AG04450 (cell line): ENCODE results near the gene MROH7. TPM values are rescaled to one million over a fixed set of nuclear protein-coding genes. Genes with fewer than 3 reads are reported as not detected.

Experiments used
- CTCF ChIA-PET: fragments of 300-600, 350-600 bp; formaldehyde crosslinking; extraction: SDS; loops from one replicate; lab custom pipeline; 2022; ENCODE audit warnings: antibody characterized with exemption, inconsistent platforms; lab: Charles Lee
- POLR2A ChIA-PET: fragments of 350-600 bp; formaldehyde crosslinking; extraction: SDS; loops from one replicate; lab custom pipeline; 2021; ENCODE audit warnings: antibody characterized with exemption, inconsistent platforms; lab: Yijun Ruan, JAX
- DNase-seq: peaks from one replicate; pipeline ENCODE4 v3.0.0-alpha.2; 2011; ENCODE audit warnings: low read depth, low spot score
- H3K27ac ChIP-seq: one replicate; pipeline ENCODE4 v1.5.1; 2012; ENCODE audit warnings: low read depth, low read length, control low read depth
- H3K27me3 ChIP-seq: one replicate; pipeline ENCODE4 v1.6.0; 2012; ENCODE audit warnings: low read length; ENCODE audit not compliant: control insufficient read depth, insufficient read depth
- H3K4me3 ChIP-seq: 2 replicates; pipeline ENCODE4 v1.5.1; 2011; ENCODE audit warnings: mild to moderate bottlenecking, low read depth, low read length, control low read depth
- H3K9me3 ChIP-seq: 2 replicates; pipeline ENCODE4 v1.5.1; 2012; ENCODE audit warnings: low read length; ENCODE audit not compliant: control insufficient read depth, insufficient read depth
- CTCF ChIP-seq: IDR thresholded peaks from 2 replicates; pipeline ENCODE4 v1.5.1; 2011; ENCODE audit warnings: low read depth, low read length, control low read depth, inconsistent platforms
- polyA plus RNA-seq: library from polyadenylated mRNA; depleted of rRNA; stranded (reverse); fragments of >200 nt; gene quantifications from 2 replicates; pipeline ENCODE4 v1.2.3, GENCODE V29; 2011

MROH7 gene
- polyA plus RNA-seq, 1 experiment, result not detected

GRCh38 chr1:54694771-54695170 lies 53.2 kb downstream of the MROH7 start:
- no peak for DNase-seq
- Histone ChIP-seq H3K27me3 (peaks cover 14% of the 10 kb centered on the region), H3K9me3 (no peaks in the 10 kb centered on the region), H3K4me3 (no peak overlapping the region), H3K27ac (no peak overlapping the region)
- CTCF ChIA-PET, result no interaction called here
- TF ChIP-seq CTCF, result no peak
- POLR2A ChIA-PET, result no interaction called here

GRCh38 chr1:54695221-54695620 lies 53.6 kb downstream of the MROH7 start:
- Histone ChIP-seq H3K27ac (no peak overlapping the region), H3K9me3 (no peaks in the 10 kb centered on the region), H3K4me3 (no peak overlapping the region), H3K27me3 (peaks cover 14% of the 10 kb centered on the region)
- ChIA-PET POLR2A (no interaction called here), CTCF (interaction anchor here (1.0 kb wide), 1 partner anchor 24 kb away, joined by 3 read pairs; no protein-coding TSS in a partner anchor)
- TF ChIP-seq CTCF, result no peak
- no peak for DNase-seq

- no peak for TF ChIP-seq CTCF
- ChIA-PET CTCF (interaction anchor here (0.9 to 1.0 kb wide), 2 partner anchors 24 to 207 kb away, joined by 3 to 5 read pairs; no protein-coding TSS in a partner anchor), POLR2A (no interaction called here)
- no peak for DNase-seq
- Histone ChIP-seq H3K27ac (no peak overlapping the region), H3K4me3 (no peak overlapping the region), H3K27me3 (peaks cover 14% of the 10 kb centered on the region), H3K9me3 (no peaks in the 10 kb centered on the region)
These were observed 54.2 kb downstream of the MROH7 start for GRCh38 chr1:54695764-54696163.

- no peak for TF ChIP-seq CTCF
- CTCF ChIA-PET, result interaction anchor here (0.9 to 1.0 kb wide), 2 partner anchors 25 to 207 kb away, joined by 3 to 5 read pairs; no protein-coding TSS in a partner anchor
- Histone ChIP-seq H3K9me3 (no peaks in the 10 kb centered on the region), H3K4me3 (no peak overlapping the region), H3K27me3 (peaks cover 17% of the 10 kb centered on the region), H3K27ac (no peak overlapping the region)
- DNase-seq, result no peak
- POLR2A ChIA-PET, result no interaction called here
These were observed 54.7 kb downstream of the MROH7 start for GRCh38 chr1:54696262-54696661.

GRCh38 chr1:54697896-54698295 lies 56.3 kb downstream of the MROH7 start:
- DNase-seq, result no peak
- Histone ChIP-seq H3K9me3 (no peaks in the 10 kb centered on the region), H3K27me3 (peaks cover 13% of the 10 kb centered on the region), H3K4me3 (no peak overlapping the region), H3K27ac (no peak overlapping the region)
- no peak for TF ChIP-seq CTCF
- POLR2A ChIA-PET, result interaction anchor here (0.5 kb wide), 1 partner anchor 352 kb away, joined by 3 read pairs; no protein-coding TSS in a partner anchor
- CTCF ChIA-PET, result no interaction called here
